KMS-11 (cell line): ENCODE measurements around the gene SVOPL.

Source experiments
- H2AFZ ChIP-seq: fragments of 200-600 bp; sonication (generic); 2 replicates; pipeline ENCODE4 v1.6.1; 2016; ENCODE audit warnings: antibody characterized with exemption, mixed run types, low read depth
- H3K27ac ChIP-seq: fragments of 200-600 bp; sonication (generic); 2 replicates; pipeline ENCODE4 v1.6.1; 2016; ENCODE audit warnings: mild to moderate bottlenecking, mixed run types
- H3K27me3 ChIP-seq: fragments of 200-600 bp; sonication (generic); 2 replicates; pipeline ENCODE4 v1.6.1; 2017; ENCODE audit warnings: mild to moderate bottlenecking, low read depth, mixed run types, moderate library complexity; ENCODE audit not compliant: insufficient read depth
- H3K36me3 ChIP-seq: fragments of 200-600 bp; sonication (generic); 2 replicates; pipeline ENCODE4 v1.6.1; 2017; ENCODE audit warnings: mild to moderate bottlenecking, mixed run types; ENCODE audit not compliant: insufficient read depth
- H3K4me1 ChIP-seq: fragments of 200-600 bp; sonication (generic); 2 replicates; pipeline ENCODE4 v1.6.1; 2016; ENCODE audit warnings: mild to moderate bottlenecking, low read depth, mixed run types; ENCODE audit not compliant: poor library complexity, severe bottlenecking
- H3K4me2 ChIP-seq: fragments of 200-600 bp; sonication (generic); 2 replicates; pipeline ENCODE4 v1.7.0; 2016; ENCODE audit warnings: mild to moderate bottlenecking, mixed run types
- H3K4me3 ChIP-seq: fragments of 200-600 bp; sonication (generic); IDR thresholded peaks from 2 replicates; pipeline ENCODE4 v1.6.1; 2017; ENCODE audit warnings: low read depth, low read length, mixed read lengths; ENCODE audit not compliant: insufficient read depth
- H3K79me2 ChIP-seq: fragments of 200-600 bp; sonication (generic); 2 replicates; pipeline ENCODE4 v1.6.1; 2016; ENCODE audit warnings: low read depth, mixed run types; ENCODE audit not compliant: insufficient read depth
- H3K9ac ChIP-seq: fragments of 200-600 bp; sonication (generic); 2 replicates; pipeline ENCODE4 v1.6.1; 2016; ENCODE audit warnings: mild to moderate bottlenecking, mixed run types
- H4K20me1 ChIP-seq: fragments of 200-600 bp; sonication (generic); 2 replicates; pipeline ENCODE4 v1.6.1; 2016; ENCODE audit warnings: mild to moderate bottlenecking, mixed run types; ENCODE audit not compliant: insufficient read depth
- CTCF ChIP-seq: fragments of 200-600 bp; sonication (generic); conservative IDR thresholded peaks from 2 replicates; pipeline ENCODE4 v1.6.1; 2017; ENCODE audit warnings: low read depth, mild to moderate bottlenecking, antibody characterized with exemption, low read length, moderate library complexity, mixed read lengths

The SVOPL gene

GRCh38 chr7:138565071-138565450, 136.1 kb downstream of the SVOPL start:
- H3K27me3 ChIP-seq, result no peaks in the 10 kb centered on the region
- no peaks in the 10 kb centered on the region for H3K4me1 ChIP-seq
- H3K4me3 ChIP-seq, result no peak overlapping the region
- no peak for TF ChIP-seq CTCF
- H3K36me3 ChIP-seq, result no peaks in the 10 kb centered on the region; the same call in 1 of the 2 replicates
- no peak overlapping the region for H2AFZ ChIP-seq
- H3K27ac ChIP-seq, result no peak overlapping the region
- H3K9ac ChIP-seq, result no peak overlapping the region
- no peaks in the 10 kb centered on the region for H4K20me1 ChIP-seq
- no peaks in the 10 kb centered on the region for H3K79me2 ChIP-seq
- no peak overlapping the region for H3K4me2 ChIP-seq

- Histone ChIP-seq H3K27ac (no peak overlapping the region), H3K36me3 (no peaks in the 10 kb centered on the region; the same call in 1 of the 2 replicates), H2AFZ (no peak overlapping the region), H3K4me1 (no peaks in the 10 kb centered on the region), H3K27me3 (no peaks in the 10 kb centered on the region), H4K20me1 (no peaks in the 10 kb centered on the region), H3K4me2 (no peak overlapping the region), H3K4me3 (no peak overlapping the region), H3K9ac (no peak overlapping the region), H3K79me2 (no peaks in the 10 kb centered on the region)
- no peak for TF ChIP-seq CTCF
Measured at GRCh38 chr7:138564365-138564764, 136.8 kb downstream of the SVOPL start.

DNA sequence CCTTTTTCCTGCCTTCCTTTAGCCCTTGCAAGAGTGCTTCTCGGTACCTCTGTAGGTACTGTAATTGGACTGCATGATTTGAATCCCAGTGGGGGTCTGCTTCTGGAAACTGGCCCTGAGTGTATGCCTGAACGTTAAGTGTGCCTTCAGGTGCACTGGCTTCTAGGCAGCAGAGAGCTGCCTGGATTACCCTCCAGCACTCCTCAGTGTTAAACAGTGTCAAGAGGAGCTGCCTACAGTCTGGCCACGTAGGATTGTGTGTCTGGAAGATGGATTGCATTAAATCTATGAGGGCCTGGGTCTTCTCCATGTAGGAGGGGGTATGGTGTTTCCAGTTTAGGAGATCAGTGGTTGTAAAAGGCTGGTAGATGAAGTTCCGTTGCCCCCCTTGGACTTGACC, 137.4 kb downstream of the SVOPL start:
- Histone ChIP-seq H2AFZ (no peak overlapping the region), H3K4me1 (no peaks in the 10 kb centered on the region), H4K20me1 (no peaks in the 10 kb centered on the region), H3K4me2 (no peak overlapping the region), H3K27me3 (no peaks in the 10 kb centered on the region), H3K9ac (no peak overlapping the region), H3K4me3 (no peak overlapping the region), H3K79me2 (no peaks in the 10 kb centered on the region), H3K36me3 (peaks cover 4% of the 10 kb centered on the region; the same call in 1 of the 2 replicates), H3K27ac (no peak overlapping the region)
- TF ChIP-seq CTCF, result no peak

- H2AFZ ChIP-seq, result no peak overlapping the region
- no peak overlapping the region for H3K4me3 ChIP-seq
- H3K9ac ChIP-seq, result no peak overlapping the region
- H3K27ac ChIP-seq, result no peak overlapping the region
- H3K79me2 ChIP-seq, result no peaks in the 10 kb centered on the region
- no peaks in the 10 kb centered on the region for H3K4me1 ChIP-seq
- no peaks in the 10 kb centered on the region for H4K20me1 ChIP-seq
- TF ChIP-seq CTCF, result no peak
- no peak overlapping the region for H3K4me2 ChIP-seq
- H3K27me3 ChIP-seq, result no peaks in the 10 kb centered on the region
- H3K36me3 ChIP-seq, result peaks cover 11% of the 10 kb centered on the region; the same call in 1 of the 2 replicates
Measured at GRCh38 chr7:138559448-138559847, 141.7 kb downstream of the SVOPL start.
